Smooth muscle cell (in vitro differentiated cells): ENCODE data around the gene PPDPF. TPM values are rescaled to one million over a fixed set of nuclear protein-coding genes. Genes with fewer than 3 reads are reported as not detected.

Experiments
- DNase-seq: peaks from one replicate; lab custom pipeline; 2025; ENCODE audit not compliant: unreplicated experiment; lab: John Stamatoyannopoulos, UW
- H2AFZ ChIP-seq: fragments of 200-600 bp; sonication (generic); 2 replicates; pipeline ENCODE4 v1.6.0; 2016; ENCODE audit warnings: antibody characterized with exemption, low read depth, mild to moderate bottlenecking
- H3F3A ChIP-seq: fragments of 200-600 bp; sonication (generic); 2 replicates; pipeline ENCODE4 v1.6.0; 2017; ENCODE audit warnings: antibody characterized with exemption, low read depth
- H3K27ac ChIP-seq: fragments of 200-600 bp; sonication (generic); 2 replicates; pipeline ENCODE4 v1.5.1; 2016; ENCODE audit warnings: low read depth, mild to moderate bottlenecking
- H3K27me3 ChIP-seq: fragments of 200-600 bp; sonication (generic); 2 replicates; pipeline ENCODE4 v1.6.1; 2016; ENCODE audit warnings: low read depth, mild to moderate bottlenecking
- H3K36me3 ChIP-seq: fragments of 200-600 bp; sonication (generic); 2 replicates; pipeline ENCODE4 v1.5.1; 2016; ENCODE audit warnings: low read depth
- H3K4me1 ChIP-seq: fragments of 200-600 bp; sonication (generic); 2 replicates; pipeline ENCODE4 v1.5.1; 2016; ENCODE audit warnings: low read depth
- H3K4me2 ChIP-seq: fragments of 200-600 bp; sonication (generic); 2 replicates; pipeline ENCODE4 v1.6.0; 2016; ENCODE audit warnings: mild to moderate bottlenecking
- H3K4me3 ChIP-seq: fragments of 200-600 bp; sonication (generic); 2 replicates; pipeline ENCODE4 v1.5.1; 2016; ENCODE audit warnings: mild to moderate bottlenecking
- H3K79me2 ChIP-seq: fragments of 200-600 bp; sonication (generic); 2 replicates; pipeline ENCODE4 v1.6.0; 2016; ENCODE audit warnings: low read depth, mild to moderate bottlenecking
- H3K9ac ChIP-seq: fragments of 200-600 bp; sonication (generic); 2 replicates; pipeline ENCODE4 v1.6.0; 2016; ENCODE audit warnings: low read depth
- H3K9me3 ChIP-seq: fragments of 200-600 bp; sonication (generic); replicated peaks from 2 replicates; pipeline ENCODE4 v1.5.1; 2016; ENCODE audit warnings: low read depth
- H4K20me1 ChIP-seq: fragments of 200-600 bp; sonication (generic); 2 replicates; pipeline ENCODE4 v1.6.0; 2016; ENCODE audit warnings: low read depth
- CTCF ChIP-seq: fragments of 200-600 bp; sonication (generic); IDR thresholded peaks from 2 replicates; pipeline ENCODE4 v1.5.1; 2017; ENCODE audit warnings: borderline replicate concordance, mild to moderate bottlenecking, antibody characterized with exemption; ENCODE audit not compliant: insufficient read depth, poor library complexity, severe bottlenecking
- WGBS: methylation state at CpG from one replicate; pipeline ENCODE4 v1.1.7; 2016; ENCODE audit warnings: low lambda C conversion rate; 5-methylcytosine and 5-hydroxymethylcytosine counted together
- polyA plus RNA-seq: library from polyadenylated mRNA; unstranded; fragments of >200 nt; fragmentation: Nextera tagmentation; extraction: Ambion mirVana; gene quantifications from 2 replicates; pipeline ENCODE4 v1.2.1, GENCODE V29; 2016
- total RNA-seq: library from RNA; depleted of rRNA; stranded (reverse); fragments of >200 nt; gene quantifications from 2 replicates; pipeline ENCODE4 v1.2.3, GENCODE V29; 2014

The PPDPF gene
- total and polyA plus RNA-seq, 2 experiments from 2014 or later = 118 to 365 TPM

DNA sequence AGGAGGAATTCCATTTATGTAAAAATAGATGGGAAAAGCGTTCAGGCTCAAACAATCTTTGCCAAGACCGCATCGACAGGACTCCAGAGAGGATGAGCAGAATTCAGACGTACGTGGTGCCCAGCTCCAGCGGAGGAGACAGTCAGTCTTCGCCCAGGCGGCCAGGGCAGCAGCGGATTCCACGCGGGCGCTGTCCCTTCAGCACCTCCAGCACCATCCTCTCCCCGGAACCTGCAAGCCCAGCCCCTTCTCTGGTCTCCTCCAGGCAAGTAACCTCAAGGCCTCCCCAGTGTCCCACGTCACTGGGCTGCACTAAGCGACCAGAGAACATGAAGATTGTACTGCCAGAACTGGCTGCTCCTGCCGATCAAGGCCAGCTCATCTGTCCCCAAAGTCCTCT is 45.4 kb upstream of the PPDPF start:
- H4K20me1 ChIP-seq = no peaks in the 10 kb centered on the region
- H2AFZ ChIP-seq = no peak overlapping the region
- no peak for DNase-seq
- no peak overlapping the region for H3K9ac ChIP-seq
- H3F3A ChIP-seq = no peaks in the 10 kb centered on the region
- no peak overlapping the region for H3K27ac ChIP-seq
- no peaks in the 10 kb centered on the region for H3K36me3 ChIP-seq
- H3K4me2 ChIP-seq = no peak overlapping the region
- no peak for TF ChIP-seq CTCF
- no peaks in the 10 kb centered on the region for H3K9me3 ChIP-seq
- 27% methylated on average over 15 of the region's 16 CpGs for WGBS
- H3K79me2 ChIP-seq = no peaks in the 10 kb centered on the region
- no peaks in the 10 kb centered on the region for H3K4me1 ChIP-seq
- no peak overlapping the region for H3K4me3 ChIP-seq
- H3K27me3 ChIP-seq = peaks cover 50% of the 10 kb centered on the region

GRCh38 chr20:63477061-63477616 is 43.4 kb upstream of the PPDPF start:
- WGBS = 57% methylated on average over 21 of the region's 21 CpGs
- H3K27ac ChIP-seq = no peak overlapping the region
- H3K4me2 ChIP-seq = no peak overlapping the region
- H3K4me3 ChIP-seq = no peak overlapping the region
- H3K9me3 ChIP-seq = no peaks in the 10 kb centered on the region
- H3K4me1 ChIP-seq = no peaks in the 10 kb centered on the region
- no peaks in the 10 kb centered on the region for H3K36me3 ChIP-seq
- no peak for DNase-seq
- H3K27me3 ChIP-seq = peaks cover 31% of the 10 kb centered on the region
- no peaks in the 10 kb centered on the region for H3K79me2 ChIP-seq
- H3K9ac ChIP-seq = no peak overlapping the region
- H2AFZ ChIP-seq = no peak overlapping the region
- no peaks in the 10 kb centered on the region for H3F3A ChIP-seq
- no peaks in the 10 kb centered on the region for H4K20me1 ChIP-seq
- TF ChIP-seq CTCF = no peak

DNA sequence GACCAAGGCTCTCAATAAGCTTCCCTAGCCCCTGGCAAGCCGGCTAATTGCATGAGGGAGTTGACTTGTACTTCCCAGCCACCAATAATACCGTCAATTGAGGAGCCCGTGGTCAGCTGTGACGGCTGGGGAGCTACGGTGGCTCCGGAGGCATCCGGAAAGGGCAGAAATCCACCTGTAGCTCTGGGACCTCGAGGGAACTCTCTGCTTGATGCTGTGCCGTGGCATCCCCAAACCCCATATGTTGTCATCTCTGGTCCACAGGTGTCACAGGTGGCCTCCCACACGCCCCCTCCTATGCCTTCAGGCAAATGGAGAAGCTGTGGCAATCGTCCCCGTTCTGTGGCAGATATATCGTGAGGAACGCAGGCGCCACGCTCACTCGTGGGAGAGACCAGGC is 42.6 kb upstream of the PPDPF start:
- no peak for TF ChIP-seq CTCF
- Histone ChIP-seq H3K9ac (no peak overlapping the region), H3K36me3 (no peaks in the 10 kb centered on the region), H3F3A (no peaks in the 10 kb centered on the region), H2AFZ (no peak overlapping the region), H3K27ac (no peak overlapping the region), H3K27me3 (peaks cover 28% of the 10 kb centered on the region), H3K9me3 (no peaks in the 10 kb centered on the region), H3K4me1 (no peaks in the 10 kb centered on the region), H4K20me1 (no peaks in the 10 kb centered on the region), H3K4me3 (no peak overlapping the region), H3K79me2 (no peaks in the 10 kb centered on the region), H3K4me2 (no peak overlapping the region)
- no peak for DNase-seq
- 73% methylated on average over 17 of the region's 17 CpGs for WGBS
